Fibroblast of lung (primary cell): ENCODE data around the gene CD207. TPM values are rescaled to one million over a fixed set of nuclear protein-coding genes. Genes with fewer than 3 reads are reported as not detected.

Experiments
- DNase-seq, 2 donors: peaks; one replicate each; pipeline versions ENCODE4 v3.0.0 to v3.0.0-alpha.2; 2010; ENCODE audit warnings: low read depth in 2 of 2
- H2AFZ ChIP-seq: 2 replicates; pipeline ENCODE4 v1.5.1; 2012; ENCODE audit warnings: low read length, control low read depth, inconsistent platforms
- H3K27ac ChIP-seq: 2 replicates; pipeline ENCODE4 v1.5.1; 2011; ENCODE audit warnings: low read length, control low read depth; ENCODE audit not compliant: insufficient read depth
- H3K27me3 ChIP-seq: 2 replicates; pipeline ENCODE4 v1.5.1; 2011; ENCODE audit warnings: mild to moderate bottlenecking, low read length; ENCODE audit not compliant: control insufficient read depth, insufficient read depth
- H3K36me3 ChIP-seq: 2 replicates; pipeline ENCODE4 v1.5.1; 2011; ENCODE audit warnings: low read length; ENCODE audit not compliant: control insufficient read depth, insufficient read depth
- H3K4me1 ChIP-seq: 2 replicates; pipeline ENCODE4 v1.5.1; 2011; ENCODE audit warnings: low read length; ENCODE audit not compliant: control insufficient read depth, insufficient read depth; ENCODE audit errors: extremely low read depth
- H3K4me2 ChIP-seq: 2 replicates; pipeline ENCODE4 v1.5.1; 2011; ENCODE audit warnings: low read length, control low read depth; ENCODE audit not compliant: insufficient read depth; ENCODE audit errors: extremely low read depth
- H3K4me3 ChIP-seq, 4 experiments: fragments of 200-600 bp in 1 of 4; sonication (generic) in 1 of 4; replicated peaks in 1 of 4; 2 replicates each; pipeline ENCODE4 v1.5.1; 2011 to 2016; ENCODE audit warnings: low read length in 4 of 4, low read depth in 3 of 4, mild to moderate bottlenecking in 3 of 4, control low read depth in 2 of 4, inconsistent platforms in 1 of 4, mixed read lengths in 1 of 4; ENCODE audit not compliant: insufficient read depth in 1 of 4; ENCODE audit errors: control extremely low read depth in 1 of 4
- H3K79me2 ChIP-seq: 2 replicates; pipeline ENCODE4 v1.5.1; 2012; ENCODE audit warnings: mild to moderate bottlenecking, low read length, inconsistent platforms; ENCODE audit not compliant: control insufficient read depth, insufficient read depth
- H3K9ac ChIP-seq: 2 replicates; pipeline ENCODE4 v1.5.1; 2011; ENCODE audit warnings: mild to moderate bottlenecking, low read length, control low read depth; ENCODE audit not compliant: insufficient read depth
- H3K9me3 ChIP-seq: 2 replicates; pipeline ENCODE4 v1.5.1; 2012; ENCODE audit warnings: low read depth, low read length; ENCODE audit not compliant: control insufficient read depth, insufficient read depth
- H4K20me1 ChIP-seq: 2 replicates; pipeline ENCODE4 v1.5.1; 2011; ENCODE audit warnings: low read length; ENCODE audit not compliant: control insufficient read depth, insufficient read depth; ENCODE audit errors: extremely low read depth
- EZH2 ChIP-seq: IDR thresholded peaks from 2 replicates; pipeline ENCODE4 v1.5.1; 2012; ENCODE audit warnings: low read length, control low read depth, mild to moderate bottlenecking; ENCODE audit errors: missing control alignments
- polyA plus RNA-seq, 2 donors: library from polyadenylated mRNA; depleted of rRNA in 1 of 2; stranded (reverse) in 1 of 2; unstranded in 1 of 2; fragments of >200 nt; gene quantifications; 2 replicates each; pipeline ENCODE4 v1.2.1, GENCODE V29; 2011 to 2012; ENCODE audit warnings: missing spikeins in 1 of 2
- total RNA-seq: library from RNA; depleted of rRNA; stranded (reverse); fragments of >200 nt; gene quantifications from 2 replicates; pipeline ENCODE4 v1.2.1, GENCODE V29; 2014
- TF ChIP-seq, protein P1 (sequence below), 2 donors: IDR thresholded peaks in 1 of 2; conservative IDR thresholded peaks in 1 of 2; 1 replicate in 1 of 2; 2 replicates in 1 of 2; pipeline ENCODE4 v1.5.1; 2011 to 2012; ENCODE audit warnings: low read length in 2 of 2, control low read depth in 1 of 2, inconsistent platforms in 1 of 2, low read depth in 1 of 2, mild to moderate bottlenecking in 1 of 2

Gene CD207
- total and polyA plus RNA-seq, 2 donors (not counting 1 experiment from before 2014, with no cell fraction given) = 0.03 TPM; not detected in 1

DNA sequence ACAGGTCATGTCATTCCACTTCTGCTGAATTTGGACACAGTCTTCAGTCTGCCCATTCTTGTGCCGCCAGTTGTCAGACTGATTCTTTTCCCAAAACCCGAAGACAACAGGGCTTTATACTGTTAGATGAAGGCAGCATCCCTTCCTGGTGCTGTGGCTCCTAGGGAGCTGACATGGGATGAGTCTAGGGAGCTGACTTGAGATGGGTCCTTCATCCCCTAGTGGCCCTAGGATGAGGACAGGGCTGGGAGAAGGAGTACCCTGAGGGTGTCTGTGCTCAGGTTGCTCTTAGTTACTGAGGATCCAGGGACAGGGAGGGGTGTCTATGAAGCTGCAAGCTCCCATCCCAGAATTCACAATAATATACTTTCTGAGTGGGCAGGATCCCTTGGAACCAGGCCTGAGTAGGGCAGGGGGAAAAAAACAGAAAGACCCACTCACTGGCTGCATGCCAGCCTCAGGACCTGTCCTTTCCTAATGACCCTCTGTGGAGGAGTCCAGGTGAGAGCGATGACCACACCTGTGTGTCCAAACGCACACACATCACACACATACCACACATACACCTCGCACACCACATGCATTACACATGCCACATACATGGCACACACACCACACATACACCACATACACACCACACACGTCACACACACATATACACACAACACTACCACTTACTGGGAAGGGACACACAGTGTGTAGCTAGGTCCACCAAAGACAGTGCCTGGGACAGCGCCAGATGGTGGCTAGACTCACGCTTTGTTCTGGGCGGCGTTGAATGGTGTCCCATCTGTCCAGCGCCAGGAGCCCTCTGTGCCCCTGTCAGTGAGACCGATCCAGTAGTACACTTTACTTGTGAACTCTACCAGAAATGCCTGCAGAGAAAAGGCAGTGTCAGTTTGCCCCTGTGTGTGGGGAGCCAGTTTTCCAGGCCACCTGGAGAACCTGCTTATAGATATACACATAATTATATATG is 26.3 kb downstream of the CD207 start:
- no peak overlapping the region for H3K27ac ChIP-seq
- DNase-seq = no peak
- no peaks in the 10 kb centered on the region for H3K4me1 ChIP-seq
- peaks cover 2% of the 10 kb centered on the region for H3K27me3 ChIP-seq
- no peaks in the 10 kb centered on the region for H3K36me3 ChIP-seq
- H2AFZ ChIP-seq = no peak overlapping the region
- no peak for TF ChIP-seq EZH2
- TF ChIP-seq, protein P1, sequence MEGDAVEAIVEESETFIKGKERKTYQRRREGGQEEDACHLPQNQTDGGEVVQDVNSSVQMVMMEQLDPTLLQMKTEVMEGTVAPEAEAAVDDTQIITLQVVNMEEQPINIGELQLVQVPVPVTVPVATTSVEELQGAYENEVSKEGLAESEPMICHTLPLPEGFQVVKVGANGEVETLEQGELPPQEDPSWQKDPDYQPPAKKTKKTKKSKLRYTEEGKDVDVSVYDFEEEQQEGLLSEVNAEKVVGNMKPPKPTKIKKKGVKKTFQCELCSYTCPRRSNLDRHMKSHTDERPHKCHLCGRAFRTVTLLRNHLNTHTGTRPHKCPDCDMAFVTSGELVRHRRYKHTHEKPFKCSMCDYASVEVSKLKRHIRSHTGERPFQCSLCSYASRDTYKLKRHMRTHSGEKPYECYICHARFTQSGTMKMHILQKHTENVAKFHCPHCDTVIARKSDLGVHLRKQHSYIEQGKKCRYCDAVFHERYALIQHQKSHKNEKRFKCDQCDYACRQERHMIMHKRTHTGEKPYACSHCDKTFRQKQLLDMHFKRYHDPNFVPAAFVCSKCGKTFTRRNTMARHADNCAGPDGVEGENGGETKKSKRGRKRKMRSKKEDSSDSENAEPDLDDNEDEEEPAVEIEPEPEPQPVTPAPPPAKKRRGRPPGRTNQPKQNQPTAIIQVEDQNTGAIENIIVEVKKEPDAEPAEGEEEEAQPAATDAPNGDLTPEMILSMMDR (conservative IDR thresholded peaks at IDR 0.05 in 1 of 2, IDR thresholded peaks at IDR 0.05 in 1 of 2; ENCODE audit: low read depth in 1 of 2, low read length in 2 of 2) = no peak
- no peak overlapping the region for H3K9ac ChIP-seq
- H3K9me3 ChIP-seq = no peaks in the 10 kb centered on the region
- no peaks in the 10 kb centered on the region for H4K20me1 ChIP-seq
- H3K79me2 ChIP-seq = no peaks in the 10 kb centered on the region
- no peak overlapping the region for H3K4me3 ChIP-seq
- H3K4me2 ChIP-seq = no peak overlapping the region

DNA sequence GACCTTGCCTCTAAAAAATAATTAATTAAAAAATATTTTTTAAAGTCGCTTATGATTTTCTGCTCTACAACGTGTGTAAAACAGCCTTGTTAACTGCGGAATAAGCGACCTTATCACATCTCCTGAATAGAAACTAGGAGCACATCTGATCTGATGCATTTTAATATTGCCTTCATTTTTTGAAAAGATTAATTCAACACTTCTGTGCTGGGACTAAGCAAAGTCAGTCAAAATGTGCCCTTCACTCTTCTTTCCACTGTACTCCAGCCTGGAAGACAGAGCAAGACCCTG is 27.8 kb downstream of the CD207 start:
- TF ChIP-seq EZH2 = no peak
- TF ChIP-seq, protein P1 (conservative IDR thresholded peaks at IDR 0.05 in 1 of 2, IDR thresholded peaks at IDR 0.05 in 1 of 2; ENCODE audit: low read depth in 1 of 2, low read length in 2 of 2) = no peak
- Histone ChIP-seq H3K79me2 (no peaks in the 10 kb centered on the region), H3K36me3 (no peaks in the 10 kb centered on the region), H4K20me1 (no peaks in the 10 kb centered on the region), H3K27ac (no peak overlapping the region), H3K9me3 (no peaks in the 10 kb centered on the region), H3K27me3 (peaks cover 2% of the 10 kb centered on the region), H3K4me2 (no peak overlapping the region), H3K4me3 (no peak overlapping the region), H3K4me1 (no peaks in the 10 kb centered on the region), H3K9ac (no peak overlapping the region), H2AFZ (no peak overlapping the region)
- no peak for DNase-seq

DNA sequence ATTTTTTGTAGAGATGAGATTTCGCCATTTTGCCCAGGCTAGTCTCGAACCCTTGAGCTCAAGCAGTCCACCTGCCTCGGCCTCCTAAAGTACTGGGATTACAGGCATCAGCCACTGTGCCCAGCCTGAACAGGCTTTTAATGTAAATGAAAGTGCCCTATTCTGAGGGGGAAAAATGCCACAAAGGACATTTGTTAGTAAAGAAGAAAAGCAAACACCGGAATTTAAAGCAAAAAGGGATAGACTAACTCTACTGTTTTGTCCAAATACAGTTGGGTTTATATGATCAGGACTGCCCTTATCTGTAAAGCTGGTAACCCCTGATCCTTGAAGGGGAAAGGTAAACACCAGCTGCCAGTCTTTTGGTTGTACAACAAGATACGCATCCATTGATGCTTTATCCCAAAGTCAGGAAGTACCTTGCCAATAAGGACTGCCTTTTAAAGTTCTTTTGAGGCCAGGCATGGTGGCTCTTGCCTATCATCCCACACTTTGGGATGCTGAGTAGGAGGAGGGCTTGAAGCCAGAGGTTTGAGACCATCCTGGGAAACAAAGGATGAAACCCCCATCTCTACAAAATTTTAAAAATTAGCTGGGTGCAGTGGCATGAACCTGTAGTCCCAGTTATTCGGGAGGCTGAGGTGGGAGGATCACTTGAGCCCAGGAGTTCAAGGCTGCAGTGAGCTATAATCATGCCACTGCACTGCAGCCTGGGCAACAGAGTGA is 28.4 kb downstream of the CD207 start:
- H3K4me3 ChIP-seq = no peak overlapping the region
- H3K27me3 ChIP-seq = peaks cover 2% of the 10 kb centered on the region
- H3K4me2 ChIP-seq = no peak overlapping the region
- no peaks in the 10 kb centered on the region for H3K36me3 ChIP-seq
- no peak overlapping the region for H3K27ac ChIP-seq
- H4K20me1 ChIP-seq = no peaks in the 10 kb centered on the region
- no peaks in the 10 kb centered on the region for H3K79me2 ChIP-seq
- H2AFZ ChIP-seq = no peak overlapping the region
- no peaks in the 10 kb centered on the region for H3K4me1 ChIP-seq
- TF ChIP-seq, protein P1 (conservative IDR thresholded peaks at IDR 0.05 in 1 of 2, IDR thresholded peaks at IDR 0.05 in 1 of 2; ENCODE audit: low read depth in 1 of 2, low read length in 2 of 2) = no peak
- TF ChIP-seq EZH2 = no peak
- no peak overlapping the region for H3K9ac ChIP-seq
- no peak for DNase-seq
- no peaks in the 10 kb centered on the region for H3K9me3 ChIP-seq
